GM12892 (cell line): ENCODE data around the gene DIRAS1. TPM values are rescaled to one million over a fixed set of nuclear protein-coding genes. Genes with fewer than 3 reads are reported as not detected.

Source experiments
- DNase-seq: peaks from one replicate; pipeline ENCODE4 v3.0.0; 2011; ENCODE audit not compliant: insufficient read length
- FAIRE-seq: peaks from 2 replicates; lab custom pipeline; 2011; peaks lifted over from hg19 to GRCh38; lab: Jason Lieb, UNC
- POLR2A ChIP-seq: IDR thresholded peaks from 2 replicates; pipeline ENCODE4 v1.6.1; 2011; ENCODE audit warnings: low read depth, low read length, control low read depth
- POLR2AphosphoS5 ChIP-seq: IDR thresholded peaks from 2 replicates; pipeline ENCODE4 v1.6.1; 2011; ENCODE audit warnings: low read depth, low read length, control low read depth
- TAF1 ChIP-seq: IDR thresholded peaks from 2 replicates; pipeline ENCODE4 v1.6.1; 2011; ENCODE audit warnings: low read depth, mild to moderate bottlenecking, control low read depth, low read length, borderline replicate concordance
- polyA plus RNA-seq: library from polyadenylated mRNA; unstranded; fragments of >200 nt; gene quantifications from one replicate; pipeline ENCODE4 v1.2.1, GENCODE V29; 2012; ENCODE audit warnings: missing spikeins, inconsistent platforms; ENCODE audit not compliant: missing spikeins

DIRAS1 gene
- polyA plus RNA-seq, result 0.42 TPM

- TF ChIP-seq POLR2AphosphoS5 (no peak), TAF1 (no peak), POLR2A (no peak)
- no peak for FAIRE-seq
- DNase-seq, result peak; percentile 46
Observed at GRCh38 chr19:2720777-2721569, at the start of gene DIRAS1. Gene DIRAS1, minus strand, starts transcription at chr19:2721372. Its CDS starts 3,566 bp downstream, at chr19:2717806.

- no peak for DNase-seq
- TF ChIP-seq TAF1 (no peak), POLR2AphosphoS5 (no peak), POLR2A (no peak)
- FAIRE-seq, result no peak
Observed at GRCh38 chr19:2770055-2771013, 49.2 kb upstream of the DIRAS1 start.

- FAIRE-seq, result no peak
- DNase-seq, result no peak
- TF ChIP-seq POLR2AphosphoS5 (no peak), POLR2A (no peak), TAF1 (no peak)
Observed at GRCh38 chr19:2769218-2769617, 48.0 kb upstream of the DIRAS1 start.

- TF ChIP-seq POLR2AphosphoS5 (no peak), POLR2A (no peak), TAF1 (no peak)
Observed at GRCh38 chr19:2768365-2769132, 47.4 kb upstream of the DIRAS1 start.

GRCh38 chr19:2767688-2768087, 46.5 kb upstream of the DIRAS1 start:
- DNase-seq, result no peak
- FAIRE-seq, result no peak
- TF ChIP-seq TAF1 (no peak), POLR2AphosphoS5 (no peak), POLR2A (no peak)

More at GRCh38 chr19:2768365-2769132, 47.4 kb upstream of the DIRAS1 start:
- FAIRE-seq (no peak), DNase-seq (no peak)

GRCh38 chr19:2766594-2767372, 45.6 kb upstream of the DIRAS1 start:
- FAIRE-seq, result no peak
- no peak for DNase-seq
- TF ChIP-seq POLR2A (no peak), TAF1 (no peak), POLR2AphosphoS5 (no peak)

GRCh38 chr19:2765376-2765775, 44.2 kb upstream of the DIRAS1 start:
- FAIRE-seq (no peak), DNase-seq (no peak)
- TF ChIP-seq TAF1 (no peak), POLR2AphosphoS5 (no peak), POLR2A (no peak)

GRCh38 chr19:2764945-2765344, 43.8 kb upstream of the DIRAS1 start:
- FAIRE-seq, result no peak
- DNase-seq, result no peak
- TF ChIP-seq TAF1 (no peak), POLR2A (no peak)

GRCh38 chr19:2763687-2764086, 42.5 kb upstream of the DIRAS1 start:
- TF ChIP-seq TAF1 (no peak), POLR2A (no peak), POLR2AphosphoS5 (no peak)

GRCh38 chr19:2762783-2763496, 41.8 kb upstream of the DIRAS1 start:
- no peak for FAIRE-seq
- TF ChIP-seq TAF1, result no peak
- TF ChIP-seq POLR2A, result no peak
- TF ChIP-seq POLR2AphosphoS5, result no peak
- no peak for DNase-seq

More at GRCh38 chr19:2763687-2764086, 42.5 kb upstream of the DIRAS1 start:
- DNase-seq (no peak), FAIRE-seq (no peak)
